Measurements from ENCODE around the gene NRIP1.

GRCh38 chr21:15022608-15023261 is 42.1 kb downstream of the NRIP1 start:
- no peak for TF ChIP-seq CTCF (IDR thresholded peaks at IDR 0.05)
- TF ChIP-seq POLR2A (IDR thresholded peaks at IDR 0.05) = no peak
- no peak for TF ChIP-seq EP300 (IDR thresholded peaks at IDR 0.05)

Measured in tibial nerve (tissue), 4 donors.